GM18909 (cell line): ENCODE results near the gene MOB1B.

Experiments
- ATAC-seq: cut with Tn5 transposase; IDR thresholded peaks from one replicate; pipeline ENCODE4 v1.9.1; 2021; ENCODE audit warnings: mild to moderate bottlenecking; ENCODE audit not compliant: unreplicated experiment, poor library complexity

The MOB1B gene

DNA sequence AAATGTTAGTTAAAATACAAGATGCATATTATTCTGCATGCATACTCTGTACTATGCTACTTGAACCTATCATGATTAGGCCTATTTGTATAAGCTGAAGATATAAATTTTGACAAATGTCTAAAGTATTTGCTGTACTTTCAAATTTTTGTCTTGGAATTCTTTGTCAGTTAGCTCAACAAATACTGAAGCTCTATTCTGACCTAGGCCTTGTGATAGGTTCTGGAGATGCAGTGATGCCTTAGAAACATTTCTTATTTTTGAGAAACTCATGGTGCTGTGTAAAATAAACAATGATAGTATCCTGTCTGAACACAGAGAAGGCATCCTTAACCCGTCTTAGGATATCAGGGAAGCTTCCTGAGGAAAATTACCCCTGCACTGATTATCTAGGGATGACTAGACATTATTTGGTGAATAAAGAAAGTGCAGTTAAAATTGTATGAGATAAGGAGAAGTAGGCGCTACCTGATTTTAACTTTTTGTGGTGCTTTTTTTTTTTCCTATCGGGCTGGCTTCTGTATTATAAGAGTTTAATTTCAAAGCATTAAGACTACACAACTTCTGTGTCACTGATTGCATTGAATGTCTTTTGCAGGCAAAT lies 43.4 kb downstream of the MOB1B start:
- no peak for ATAC-seq

DNA sequence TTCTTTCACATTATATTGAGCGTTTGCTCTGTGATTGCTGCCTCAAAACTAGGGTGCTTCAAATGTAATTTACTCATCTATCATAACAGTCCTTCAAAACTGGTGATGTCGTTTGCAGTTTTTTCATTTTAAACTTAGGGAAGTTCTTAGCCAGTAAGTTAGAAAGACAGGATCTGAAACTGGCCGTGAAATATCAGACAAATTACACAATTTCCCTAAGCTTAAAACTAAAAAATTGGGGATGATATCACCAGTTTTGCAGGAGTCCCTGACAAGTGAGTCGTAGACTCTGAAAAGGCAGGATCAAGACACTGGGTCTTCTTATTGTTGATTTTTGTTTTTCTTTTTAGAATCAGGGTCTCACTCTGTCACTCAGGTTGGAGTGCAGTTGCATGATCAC lies 44.8 kb downstream of the MOB1B start:
- ATAC-seq, result no peak

DNA sequence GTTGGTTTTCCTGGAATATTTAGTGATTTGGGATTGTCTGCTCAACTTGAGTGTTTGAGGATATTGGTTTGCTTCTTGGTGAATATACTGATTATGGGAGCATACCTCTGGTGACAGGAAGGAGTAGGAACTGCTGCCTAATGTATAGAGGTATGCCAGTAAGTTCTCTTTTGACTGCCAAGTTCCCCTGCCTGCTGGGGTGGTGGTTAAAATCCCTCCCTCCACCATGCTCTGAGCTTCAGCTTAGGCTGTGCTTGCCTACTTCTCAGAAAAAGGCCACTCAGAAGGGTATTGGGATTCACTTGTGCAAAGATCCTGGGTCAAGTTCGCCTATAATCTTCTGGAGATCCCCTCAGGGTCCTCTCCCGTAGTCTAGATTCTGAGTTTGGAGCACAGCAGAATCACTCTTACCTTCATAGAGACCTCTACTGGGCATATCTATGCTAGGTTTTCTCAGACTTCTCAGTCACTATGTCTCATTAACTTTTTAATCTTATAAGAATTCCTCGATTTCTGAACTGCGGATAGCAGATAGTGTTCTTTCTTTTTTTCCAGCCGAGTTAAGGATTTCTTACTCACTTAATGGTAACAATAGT lies 46.6 kb downstream of the MOB1B start:
- peak; percentile 55 for ATAC-seq

DNA sequence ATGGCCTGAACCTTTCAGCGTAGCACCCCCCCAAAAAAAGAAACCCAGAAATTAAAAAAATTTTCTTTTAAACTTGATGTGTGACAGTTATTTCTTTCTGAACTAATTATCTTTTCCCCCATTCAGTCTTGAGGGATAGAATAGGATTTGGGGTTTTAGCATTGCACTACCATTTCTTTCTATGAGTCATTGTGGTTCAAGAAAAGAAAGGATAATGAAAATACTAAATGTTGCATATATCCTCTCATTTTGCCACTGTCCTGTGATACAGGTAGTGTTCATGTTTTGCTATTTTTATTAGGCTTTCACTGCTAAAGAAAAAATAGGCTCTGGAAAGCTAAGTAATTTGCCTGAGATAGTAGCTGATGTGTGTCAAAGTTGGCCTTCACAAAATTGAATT lies 51.9 kb downstream of the MOB1B start:
- ATAC-seq, result no peak

DNA sequence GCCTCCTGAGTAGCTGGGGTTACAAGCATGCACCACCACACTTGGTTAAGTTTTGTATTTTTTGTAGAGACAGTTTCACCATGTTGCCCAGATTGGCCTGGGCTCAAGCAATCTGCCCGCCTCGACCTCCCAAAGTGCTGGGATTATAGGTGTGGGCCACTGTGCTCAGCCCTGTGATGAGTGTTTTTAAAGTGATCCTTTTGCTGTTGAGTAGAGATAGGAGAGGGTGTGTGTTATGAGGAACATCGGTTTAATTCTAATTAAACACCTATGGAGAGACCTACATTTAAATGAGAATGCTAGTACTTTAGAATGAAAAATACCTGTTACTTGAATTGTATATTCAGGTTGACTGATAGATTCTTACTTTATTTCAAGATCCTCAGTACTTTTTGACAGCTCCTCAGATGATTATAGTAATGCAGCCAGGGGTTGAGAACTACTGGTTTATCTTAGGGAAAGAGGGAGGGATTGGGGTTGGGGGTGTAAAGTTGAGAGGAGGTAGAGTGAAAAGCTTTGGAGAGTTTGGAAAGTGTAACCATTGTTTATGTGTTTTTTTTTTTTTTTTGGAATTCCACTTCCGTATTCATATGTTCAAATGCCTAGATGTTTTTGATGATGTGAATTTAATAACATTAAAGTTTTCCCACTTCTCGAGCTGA lies 54.5 kb downstream of the MOB1B start:
- ATAC-seq, result no peak

DNA sequence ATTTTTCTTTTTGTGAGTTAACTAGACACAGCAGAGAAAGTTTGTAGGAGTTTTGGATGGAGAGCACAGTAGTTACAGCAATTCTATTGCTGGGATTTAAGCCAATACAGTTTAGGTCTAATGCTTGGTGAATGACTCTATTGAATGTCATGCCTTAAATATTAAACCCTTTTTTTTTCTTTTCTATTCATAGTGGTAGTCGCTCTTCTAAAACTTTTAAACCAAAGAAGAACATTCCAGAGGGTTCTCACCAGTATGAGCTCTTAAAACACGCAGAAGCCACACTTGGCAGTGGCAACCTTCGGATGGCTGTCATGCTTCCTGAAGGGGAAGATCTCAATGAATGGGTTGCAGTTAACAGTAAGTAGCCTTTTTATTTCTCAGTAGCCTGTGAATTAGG lies 56.5 kb downstream of the MOB1B start:
- ATAC-seq, result no peak

DNA sequence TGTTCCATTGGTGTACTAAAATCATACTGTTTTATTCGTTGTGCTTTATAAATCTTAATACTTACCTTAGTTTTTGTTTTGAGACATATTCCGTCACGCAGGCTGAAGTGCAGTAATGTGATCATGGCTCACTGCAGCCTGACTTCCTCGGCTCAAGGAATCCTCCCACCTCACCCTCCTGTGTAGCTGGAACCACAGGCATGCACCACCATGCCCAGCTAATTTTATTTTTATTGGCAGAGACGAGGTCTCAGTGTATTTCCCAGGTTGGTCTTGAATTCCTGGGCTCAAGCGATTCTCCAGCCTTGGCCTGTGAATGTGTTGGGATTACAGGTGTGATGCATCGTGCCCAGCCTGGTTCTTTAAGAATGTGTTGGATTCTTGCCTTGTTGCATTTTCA lies 66.9 kb downstream of the MOB1B start:
- no peak for ATAC-seq

DNA sequence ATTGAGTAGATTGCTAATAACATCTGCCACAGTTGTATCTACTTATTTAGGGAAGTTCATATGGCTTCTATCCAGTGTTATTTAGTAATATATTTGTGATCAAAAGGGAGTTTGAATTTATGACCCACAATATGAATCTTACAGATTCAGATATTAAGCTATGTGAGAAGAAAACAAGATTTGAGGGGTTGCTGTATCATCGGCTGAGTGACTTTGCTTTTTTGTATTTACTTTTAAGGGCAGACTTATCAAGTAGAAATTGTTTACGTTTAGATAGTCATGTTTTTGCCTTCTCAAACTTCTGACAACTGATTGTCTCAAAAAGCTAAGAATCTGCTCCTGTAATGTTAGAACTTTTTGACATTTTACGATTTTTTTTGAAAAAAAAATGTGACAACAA lies 74.1 kb downstream of the MOB1B start:
- no peak for ATAC-seq

DNA sequence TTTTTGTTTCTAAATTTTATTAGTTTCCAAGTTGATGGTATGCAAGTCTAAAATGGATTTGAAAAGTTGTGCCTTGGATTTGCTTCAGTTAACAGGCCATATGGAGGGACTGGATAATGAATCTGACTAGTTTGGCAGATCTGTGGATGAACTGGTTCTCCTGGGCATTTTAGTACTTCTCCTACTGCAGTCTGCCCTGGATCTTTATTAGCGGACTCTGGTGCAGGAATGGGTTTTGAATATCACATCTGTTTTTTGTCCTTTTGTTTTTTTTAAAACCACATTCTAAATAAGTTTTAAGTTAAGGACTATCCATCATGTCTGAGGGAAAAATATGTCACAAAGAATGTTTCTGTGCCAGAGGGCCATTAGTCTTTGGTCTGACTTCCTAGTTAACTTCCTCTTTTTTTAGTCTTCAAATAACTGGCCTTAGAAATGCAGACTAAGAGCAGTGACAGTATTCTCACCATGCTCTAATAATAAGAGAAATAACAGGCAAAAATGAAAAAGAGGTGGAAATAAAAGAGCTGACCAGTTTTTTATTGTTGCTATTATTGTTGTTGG lies 77.4 kb downstream of the MOB1B start:
- ATAC-seq, result no peak

DNA sequence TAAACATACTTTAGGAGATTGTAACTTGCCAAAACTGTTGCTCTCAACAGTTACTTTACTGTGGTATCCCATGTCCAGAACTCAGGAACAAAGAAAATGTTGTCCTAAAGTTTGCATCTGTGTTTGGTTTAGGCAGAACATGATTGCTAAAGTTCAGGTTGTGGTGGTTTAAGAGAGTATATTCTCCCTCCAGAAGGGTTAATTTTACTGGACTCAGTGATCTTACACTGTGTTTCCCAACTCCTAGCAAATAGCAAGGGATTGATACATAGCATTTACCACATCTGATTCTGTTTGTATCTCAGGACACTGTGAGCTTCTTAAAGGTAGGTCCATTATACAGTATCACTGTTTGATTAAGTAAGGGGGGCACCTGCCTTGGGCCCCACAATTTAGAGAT lies 78.0 kb downstream of the MOB1B start:
- no peak for ATAC-seq

DNA sequence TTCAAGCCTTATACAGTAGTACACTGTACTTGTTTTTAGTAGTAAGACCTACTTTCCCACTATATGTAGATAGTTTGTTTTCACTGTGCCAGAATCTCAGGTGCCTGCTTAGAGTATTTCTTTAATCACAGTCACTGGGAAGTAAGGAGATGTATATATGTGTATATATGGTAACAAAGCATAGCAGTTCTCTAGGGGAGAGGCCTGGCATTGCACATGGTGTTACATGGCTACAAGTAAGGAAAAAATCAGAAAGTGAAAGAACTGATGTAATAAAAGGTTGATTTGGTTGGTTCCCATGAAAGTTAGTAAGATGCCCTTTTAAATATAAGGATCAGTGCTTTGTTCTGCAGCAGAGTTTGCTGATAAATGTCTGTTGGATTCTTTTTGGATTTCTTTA lies 81.9 kb downstream of the MOB1B start:
- no peak for ATAC-seq

DNA sequence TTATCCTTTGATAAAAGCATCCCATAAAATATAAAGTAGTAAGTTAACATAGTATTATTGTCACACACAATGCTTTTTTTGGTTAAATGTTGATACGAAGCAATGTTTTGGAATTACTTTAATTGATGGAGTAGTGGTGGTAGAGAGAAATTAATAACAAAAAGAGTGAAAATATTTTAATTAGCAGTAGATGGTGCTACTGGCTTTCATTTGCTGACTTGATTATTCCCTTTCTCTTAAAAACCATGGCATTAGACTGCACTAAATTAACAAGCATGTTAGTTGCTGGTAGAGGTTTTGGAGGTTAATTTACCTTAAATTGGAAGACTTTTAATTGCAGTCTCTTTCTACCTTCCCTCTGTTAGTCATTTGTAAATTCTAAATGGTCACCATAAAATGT lies 82.4 kb downstream of the MOB1B start:
- ATAC-seq, result no peak

DNA sequence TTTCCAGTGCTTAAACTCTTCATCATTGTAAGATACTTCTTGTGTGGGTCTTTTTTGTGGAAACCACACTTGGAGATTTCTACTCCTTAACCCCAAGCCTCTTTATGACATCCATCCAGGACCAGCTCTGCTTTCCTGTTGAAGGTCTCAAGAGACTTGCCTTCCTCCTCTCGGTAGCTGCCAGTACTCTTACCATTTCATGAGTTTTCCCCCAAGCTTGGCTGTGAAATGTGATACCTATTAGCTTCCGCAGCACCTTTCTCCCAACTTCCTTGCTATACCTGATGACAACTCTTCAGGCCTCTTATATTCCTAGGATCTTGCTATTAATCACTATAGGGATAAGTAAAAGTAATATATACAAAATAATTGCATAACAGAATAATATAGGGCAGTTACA lies 89.4 kb downstream of the MOB1B start:
- no peak for ATAC-seq

DNA sequence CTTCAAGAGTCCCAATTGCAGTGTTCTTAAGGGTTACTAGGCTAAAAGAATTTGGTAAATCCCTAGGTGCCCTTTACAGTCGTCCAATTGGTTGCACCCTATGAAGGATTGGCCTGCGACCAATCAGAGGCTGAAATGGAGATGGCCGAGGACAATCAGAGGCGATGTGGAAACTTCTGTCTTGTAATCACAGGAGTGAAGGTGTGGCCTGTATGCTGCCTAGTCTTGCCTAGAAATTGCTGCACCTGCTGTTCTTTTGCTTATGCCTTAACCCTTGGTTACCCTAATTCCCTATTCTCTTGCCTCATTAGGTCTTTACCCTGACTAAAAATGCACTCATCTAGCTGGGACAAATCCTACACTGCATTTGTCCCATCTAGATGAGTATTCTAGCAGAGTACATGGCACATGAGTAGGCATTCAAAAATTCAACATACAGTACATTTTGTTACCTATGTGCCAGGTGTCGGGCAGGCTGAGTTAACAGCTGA lies 90.3 kb downstream of the MOB1B start:
- no peak for ATAC-seq

DNA sequence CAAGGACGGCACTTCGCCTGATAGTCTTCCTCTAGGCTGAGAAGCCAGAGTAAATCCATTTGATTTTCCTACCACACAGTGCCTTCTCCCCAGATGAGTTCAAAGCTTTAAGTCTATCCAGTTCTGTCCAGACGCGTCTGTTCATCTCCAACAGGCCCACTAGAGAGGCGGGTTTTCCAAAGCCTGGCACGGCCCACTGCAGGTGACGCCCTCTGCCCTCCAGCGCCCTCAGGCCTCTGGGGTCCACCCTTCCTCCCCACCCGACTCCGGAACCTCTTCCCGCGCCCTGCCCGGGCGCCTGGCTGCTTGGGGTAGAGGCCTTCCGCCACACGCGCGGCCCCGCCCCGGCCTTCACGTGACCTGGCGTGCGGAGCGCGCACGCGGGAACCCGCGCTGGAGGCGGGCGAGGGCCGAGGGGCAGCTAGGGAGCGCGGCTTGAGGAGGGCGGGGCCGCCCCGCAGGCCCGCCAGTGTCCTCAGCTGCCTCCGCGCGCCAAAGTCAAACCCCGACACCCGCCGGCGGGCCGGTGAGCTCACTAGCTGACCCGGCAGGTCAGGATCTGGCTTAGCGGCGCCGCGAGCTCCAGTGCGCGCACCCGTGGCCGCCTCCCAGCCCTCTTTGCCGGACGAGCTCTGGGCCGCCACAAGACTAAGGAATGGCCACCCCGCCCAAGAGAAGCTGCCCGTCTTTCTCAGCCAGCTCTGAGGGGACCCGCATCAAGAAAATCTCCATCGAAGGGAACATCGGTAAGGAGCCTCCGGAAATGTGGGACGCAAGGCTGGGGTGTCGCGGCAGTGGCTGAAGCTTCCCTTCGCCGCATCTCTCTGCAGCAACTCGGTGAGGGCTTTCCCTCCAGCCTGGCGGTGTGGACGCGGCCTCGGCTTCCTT lies 91.3 kb downstream of the MOB1B start, which contains the start of gene DCK:
TSS of gene DCK (plus strand) at position 469 of the 888 bp plus-strand sequence. CDS start at position 656, 187 bp downstream.
- peak; percentile 87 for ATAC-seq

DNA sequence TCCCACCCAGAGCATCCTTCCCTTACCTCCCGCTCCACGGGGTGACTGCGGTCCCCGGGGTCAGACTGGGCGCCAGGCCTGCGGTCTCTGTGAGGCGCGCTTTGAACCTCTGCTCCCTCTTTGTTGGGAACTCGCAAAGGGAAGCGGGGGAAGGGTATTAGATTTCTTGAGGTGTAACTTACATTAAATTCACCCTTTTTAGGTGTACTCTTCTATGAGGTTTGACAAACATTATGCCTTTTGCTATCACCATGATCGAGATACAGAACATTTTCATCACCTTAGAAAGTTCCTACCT lies 91.8 kb downstream of the MOB1B start:
- no peak for ATAC-seq

DNA sequence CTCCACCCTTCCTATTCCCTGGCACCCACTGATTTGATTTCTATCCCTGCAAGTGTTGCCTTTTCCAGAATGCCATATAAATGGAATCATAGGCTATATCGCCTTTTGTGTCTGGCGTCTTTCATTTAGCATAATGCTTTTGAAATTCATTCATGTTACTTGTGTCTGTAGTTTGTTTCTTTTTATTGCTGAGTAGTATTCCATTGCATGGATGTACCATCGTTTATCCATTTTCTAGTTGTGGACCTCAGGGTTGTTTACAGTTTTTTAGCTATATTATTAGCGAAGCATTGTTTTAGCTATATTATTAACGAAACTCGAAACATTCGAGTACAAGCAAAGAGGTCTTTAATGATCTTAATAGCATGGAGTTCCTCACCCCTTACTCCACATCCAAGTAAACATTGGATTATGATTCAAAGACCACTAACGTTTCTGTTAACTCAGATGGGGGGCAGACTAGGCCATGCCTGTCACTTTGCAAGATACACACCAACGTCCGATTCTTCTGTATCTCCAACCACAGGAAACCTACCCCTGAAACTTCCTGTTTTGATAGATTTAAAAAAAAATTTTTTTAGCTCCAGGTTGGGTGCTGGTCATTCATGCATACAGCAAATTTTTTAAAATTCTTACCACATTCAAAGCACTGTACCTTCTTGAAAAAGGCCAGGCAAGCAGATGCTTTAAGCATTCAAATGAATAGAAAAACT lies 92.4 kb downstream of the MOB1B start:
- peak; percentile 55 for ATAC-seq

DNA sequence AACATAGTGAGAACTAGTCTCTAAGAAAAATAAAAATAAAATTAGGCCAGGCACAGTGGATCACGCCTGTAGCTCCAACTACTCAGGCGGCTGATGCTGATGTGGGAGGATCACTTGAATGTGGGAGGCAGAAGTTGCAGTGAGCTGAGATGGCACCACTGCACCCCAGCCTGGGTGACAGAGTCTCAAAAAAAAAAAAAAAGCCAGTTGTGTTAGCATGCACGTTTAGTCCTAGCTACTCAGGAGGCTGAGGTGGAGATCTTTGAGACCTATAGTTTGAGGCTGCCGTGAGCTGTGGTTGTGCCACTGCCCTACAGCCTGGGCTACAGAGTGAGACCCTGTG lies 93.8 kb downstream of the MOB1B start:
- no peak for ATAC-seq

DNA sequence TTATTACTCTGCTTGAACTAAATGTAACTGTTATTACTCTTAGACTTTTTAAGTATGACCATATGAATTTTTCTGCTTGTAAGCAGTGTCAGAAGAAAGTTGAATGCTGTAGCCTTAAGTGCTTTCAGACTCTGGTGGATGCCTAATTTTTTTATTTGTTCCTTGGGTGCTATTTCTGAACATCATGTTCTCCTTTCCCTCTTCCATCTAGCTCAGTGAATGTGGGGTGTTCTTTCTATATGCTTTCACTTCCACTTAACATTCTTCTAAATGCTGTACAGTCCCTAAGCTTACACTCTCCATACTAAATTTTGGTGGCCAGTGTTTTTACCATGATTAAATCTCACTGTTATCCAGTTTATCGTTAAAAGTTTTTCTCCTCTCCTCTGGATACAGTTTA lies 94.9 kb downstream of the MOB1B start:
- no peak for ATAC-seq

DNA sequence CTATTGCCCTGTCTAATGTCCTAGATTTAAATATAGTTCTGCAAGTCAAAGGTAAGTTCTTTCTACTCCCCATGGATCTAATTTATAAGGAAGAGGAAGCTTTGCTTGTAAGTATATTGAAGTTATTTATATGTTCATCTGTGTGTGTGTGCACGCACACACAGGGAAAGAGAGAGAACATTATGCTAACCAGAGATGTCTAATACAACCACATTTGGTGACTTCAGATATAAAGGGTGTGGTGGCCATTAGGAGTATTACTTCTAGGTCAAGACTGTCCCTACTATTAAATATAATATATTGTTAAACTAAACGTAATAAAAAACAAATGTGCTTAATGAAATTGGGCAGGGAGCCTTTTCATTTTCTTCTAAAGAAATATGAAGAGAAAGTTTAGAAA lies 95.4 kb downstream of the MOB1B start:
- no peak for ATAC-seq
